Adrenal gland (tissue), 19 donors: ENCODE data around the gene ULBP1. TPM values are rescaled to one million over a fixed set of nuclear protein-coding genes. Genes with fewer than 3 reads are reported as not detected.
A peak's percentile ranks its signal among the peaks of the same experiment; 100 is the strongest.

Experiments
- DNase-seq, 7 donors: peaks; one replicate each; pipeline ENCODE4 v3.0.0-alpha.2; 2019 to 2020
- H3K27ac ChIP-seq, 5 donors: fragments of 200-600 bp; sonication (generic) in 4 of 5; 1 replicate in 3 of 5; 2 replicates in 2 of 5; pipeline versions ENCODE4 v1.5.1 to v1.8.0; 2016 to 2020; ENCODE audit warnings: mild to moderate bottlenecking in 1 of 5
- H3K27me3 ChIP-seq: fragments of 200-600 bp; 2 replicates; pipeline ENCODE4 v1.8.0; 2021
- H3K36me3 ChIP-seq, 2 donors: fragments of 200-600 bp; replicated peaks in 1 of 2; 1 replicate in 1 of 2; 2 replicates in 1 of 2; pipeline versions ENCODE4 v1.5.1 to v1.8.0; 2018 to 2022
- H3K4me1 ChIP-seq, 2 donors: fragments of 200-600 bp; replicated peaks in 1 of 2; 1 replicate in 1 of 2; 2 replicates in 1 of 2; pipeline versions ENCODE4 v1.5.1 to v1.8.0; 2018 to 2021
- H3K4me3 ChIP-seq, 4 donors: fragments of 200-600 bp; sonication (generic) in 3 of 4; one replicate each; pipeline ENCODE4 v1.5.1; 2016 to 2018
- H3K9me3 ChIP-seq, 3 donors: fragments of 200-600 bp; sonication (generic) in 1 of 3; replicated peaks in 1 of 3; 1 replicate in 2 of 3; 2 replicates in 1 of 3; pipeline versions ENCODE4 v1.5.1 to v1.8.0; 2016 to 2021
- POLR2A ChIP-seq, 2 donors: fragments of 450-650 bp; IDR thresholded peaks; one replicate each; pipeline ENCODE4 v1.6.1; 2017; ENCODE audit warnings: antibody characterized with exemption in 2 of 2, mild to moderate bottlenecking in 2 of 2, moderate library complexity in 1 of 2
- WGBS, 4 donors: extraction: QIAGEN DNeasy Blood & Tissue Kit in 2 of 4; methylation state at CpG; one replicate each; pipeline versions ENCODE4 v1.1.5 to v1.1.7; 2013 to 2017; 5-methylcytosine and 5-hydroxymethylcytosine counted together
- intact Hi-C, 2 donors: fragments of 100-400 bp; cut with DNase I; formaldehyde crosslinking; loops; one replicate each; pipeline versions ENCODE4 v1.14.1 to v1.15.0; 2022 to 2023
- long read RNA-seq, 10 donors: library from polyadenylated mRNA in 3 of 10; unstranded in 2 of 10; stranded (forward) in 1 of 10; transcript quantifications; one replicate each; pipeline ENCODE4 v2.0.0 and lab custom pipeline, GENCODE V29; 2021 to 2026
- polyA plus RNA-seq, 3 donors: library from polyadenylated mRNA; stranded (reverse); fragments of 200-250 nt in 2 of 3; fragments of 350-450 nt in 1 of 3; fragmentation: Illumina TruSeq in 1 of 3; extraction: RNeasy Lipid Tissue Mini Kit (QIAGEN cat#74804) in 1 of 3; gene quantifications; one replicate each; pipeline ENCODE4 v1.2.3, GENCODE V29; 2013 to 2014
- total RNA-seq, 9 donors: library from RNA; depleted of rRNA in 4 of 9; stranded (reverse); fragments of >200 nt in 4 of 9; fragments of 120-200 nt in 1 of 9; fragmentation: NEBNext Ultra II Directional in 1 of 9; extraction: Animal tissue kit (Norgen Biotek cat#: 25700) in 1 of 9; gene quantifications; one replicate each; pipeline versions ENCODE4 v1.1.0 to v1.2.4, GENCODE V29; 2013 to 2023
- TF ChIP-seq, protein P1 (sequence below), 6 experiments: fragments of 450-650 bp in 4 of 6; fragments of 200-600 bp in 2 of 6; sonication (generic) in 1 of 6; IDR thresholded peaks; 1 replicate in 5 of 6; 2 replicates in 1 of 6; pipeline versions ENCODE4 v1.5.1 to v1.8.0; 2016 to 2021; ENCODE audit warnings: antibody characterized with exemption in 6 of 6, mild to moderate bottlenecking in 2 of 6, moderate library complexity in 1 of 6
- donor health status: healthy with polysubstance abuse.
- donor health status: Bipolar disorder and iron deficiency.
- donor health status: DM: yes; HTN: yes; CAD: no.
- donor health status: DM: no; HTN: no; CAD: no.
- donor health status: DM: no; HTN: no; CAD: no.
- donor health status: DM: yes; HTN: yes; CAD: no.

The ULBP1 gene, protein sequence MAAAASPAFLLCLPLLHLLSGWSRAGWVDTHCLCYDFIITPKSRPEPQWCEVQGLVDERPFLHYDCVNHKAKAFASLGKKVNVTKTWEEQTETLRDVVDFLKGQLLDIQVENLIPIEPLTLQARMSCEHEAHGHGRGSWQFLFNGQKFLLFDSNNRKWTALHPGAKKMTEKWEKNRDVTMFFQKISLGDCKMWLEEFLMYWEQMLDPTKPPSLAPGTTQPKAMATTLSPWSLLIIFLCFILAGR
- under 1 TPM in 6 of 9 donors, not detected in 3; 0.06 to 0.68 (median 0.28) TPM for total RNA-seq
- under 1 TPM in 2 of 3 donors, not detected in 1; 0.03 to 0.88 TPM for polyA plus RNA-seq
- long read RNA-seq, donor 1 = 0 reads
- long read RNA-seq, donor 2 = 0 reads
- long read RNA-seq, donor 3 = 0 reads
- long read RNA-seq, donor 4, partial matches to known transcripts = 0 of 1 reads
- long read RNA-seq, donor 4, other reads (novel, unspliced or antisense) = 0 of 1 reads
- long read RNA-seq, donor 5, partial matches to known transcripts = 0 of 3 reads
- long read RNA-seq, donor 5, other reads (novel, unspliced or antisense) = 1 of 3 reads
- long read RNA-seq, donor 6 = 0 reads
- long read RNA-seq, donor 7 = 0 reads
- long read RNA-seq, donor 8 = 0 reads
- long read RNA-seq, donor 9 = 0 reads
- long read RNA-seq, donor 10 = 0 reads

- intact Hi-C loops = no loop called here
- 0 to 3% (median 1%) methylated on average over 28 to 69 of the region's 69 CpGs for WGBS, 4 donors
- no peaks in the 10 kb centered on the region for H3K9me3 ChIP-seq
- H3K27me3 ChIP-seq = peaks cover 41% of the 10 kb centered on the region
- TF ChIP-seq, protein P1, sequence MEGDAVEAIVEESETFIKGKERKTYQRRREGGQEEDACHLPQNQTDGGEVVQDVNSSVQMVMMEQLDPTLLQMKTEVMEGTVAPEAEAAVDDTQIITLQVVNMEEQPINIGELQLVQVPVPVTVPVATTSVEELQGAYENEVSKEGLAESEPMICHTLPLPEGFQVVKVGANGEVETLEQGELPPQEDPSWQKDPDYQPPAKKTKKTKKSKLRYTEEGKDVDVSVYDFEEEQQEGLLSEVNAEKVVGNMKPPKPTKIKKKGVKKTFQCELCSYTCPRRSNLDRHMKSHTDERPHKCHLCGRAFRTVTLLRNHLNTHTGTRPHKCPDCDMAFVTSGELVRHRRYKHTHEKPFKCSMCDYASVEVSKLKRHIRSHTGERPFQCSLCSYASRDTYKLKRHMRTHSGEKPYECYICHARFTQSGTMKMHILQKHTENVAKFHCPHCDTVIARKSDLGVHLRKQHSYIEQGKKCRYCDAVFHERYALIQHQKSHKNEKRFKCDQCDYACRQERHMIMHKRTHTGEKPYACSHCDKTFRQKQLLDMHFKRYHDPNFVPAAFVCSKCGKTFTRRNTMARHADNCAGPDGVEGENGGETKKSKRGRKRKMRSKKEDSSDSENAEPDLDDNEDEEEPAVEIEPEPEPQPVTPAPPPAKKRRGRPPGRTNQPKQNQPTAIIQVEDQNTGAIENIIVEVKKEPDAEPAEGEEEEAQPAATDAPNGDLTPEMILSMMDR (IDR thresholded peaks at IDR 0.05) = no peak
- TF ChIP-seq POLR2A (IDR thresholded peaks at IDR 0.05) = no peak
- peak; percentile 79 to 83 (median 82) for DNase-seq
- peak within 1 kb of the TSS in 2 of 4 donors; percentile 11 to 51 for H3K4me3 ChIP-seq
- H3K4me1 ChIP-seq = peaks cover 0 to 15% of the 10 kb centered on the region in 2 donors
- H3K27ac ChIP-seq = no peak within 1 kb of the TSS
- H3K36me3 ChIP-seq = no peaks in the 10 kb centered on the region
Measured at GRCh38 chr6:149963462-149964307, at the start of gene ULBP1. ULBP1 (plus strand) TSS chr6:149963943; CDS start chr6:149964050, 107 bp downstream.

DNA sequence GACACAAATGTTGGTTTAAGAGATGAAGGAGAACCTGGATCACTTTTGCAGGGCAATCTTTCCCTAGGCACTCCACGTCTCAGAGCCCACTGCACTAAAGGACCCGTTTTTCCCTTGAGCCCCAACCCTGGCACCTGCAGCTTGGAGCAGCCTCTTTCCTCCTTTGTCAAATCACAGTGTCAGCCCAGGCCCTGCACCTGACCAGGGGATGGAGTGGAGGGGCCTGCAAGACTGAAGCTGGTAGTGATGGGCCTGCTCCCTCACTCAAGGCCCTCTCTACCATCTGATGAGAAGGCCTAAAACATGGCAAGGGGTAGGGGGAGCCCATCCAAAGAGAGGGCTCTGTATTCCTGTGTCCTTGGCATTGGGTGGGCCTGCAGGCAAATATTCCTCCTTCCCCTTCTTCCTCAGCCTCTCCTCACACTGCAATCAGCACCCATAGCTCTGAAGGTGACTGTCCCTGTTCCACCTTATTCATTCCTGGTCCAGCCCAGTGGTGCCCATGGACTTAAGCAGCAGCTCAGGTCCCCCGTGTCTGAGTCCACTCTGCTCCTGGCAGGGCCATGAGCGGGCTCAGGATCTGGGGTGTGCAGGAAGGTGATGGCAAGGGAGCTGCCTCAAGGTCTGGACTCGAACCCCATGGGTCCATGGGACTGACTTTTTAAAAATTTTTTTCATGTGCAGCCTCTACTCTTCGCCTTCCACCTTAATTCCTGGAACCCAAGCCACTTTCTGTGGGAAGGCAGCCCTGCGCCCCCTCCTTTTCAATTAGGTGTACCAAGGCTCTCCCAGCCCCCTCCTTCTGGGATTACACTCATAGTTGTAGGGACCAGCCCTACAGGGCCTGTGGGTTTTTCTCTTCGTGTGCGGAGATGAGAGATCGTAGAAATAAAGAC is 47.5 kb upstream of the ULBP1 start:
- intact Hi-C loops = no loop called here
- Histone ChIP-seq H3K36me3 (no peaks in the 10 kb centered on the region), H3K4me1 (no peaks in the 10 kb centered on the region), H3K4me3 (no peak overlapping the region), H3K9me3 (no peaks in the 10 kb centered on the region), H3K27me3 (no peaks in the 10 kb centered on the region), H3K27ac (no peak overlapping the region)
- 90 to 94% (median 92%) methylated on average over 10 of the region's 10 CpGs for WGBS, 4 donors
- DNase-seq = peak in 1 of 7 donors; percentile 35
- TF ChIP-seq, protein P1 (IDR thresholded peaks at IDR 0.05) = no peak
- TF ChIP-seq POLR2A (IDR thresholded peaks at IDR 0.05) = no peak

DNA sequence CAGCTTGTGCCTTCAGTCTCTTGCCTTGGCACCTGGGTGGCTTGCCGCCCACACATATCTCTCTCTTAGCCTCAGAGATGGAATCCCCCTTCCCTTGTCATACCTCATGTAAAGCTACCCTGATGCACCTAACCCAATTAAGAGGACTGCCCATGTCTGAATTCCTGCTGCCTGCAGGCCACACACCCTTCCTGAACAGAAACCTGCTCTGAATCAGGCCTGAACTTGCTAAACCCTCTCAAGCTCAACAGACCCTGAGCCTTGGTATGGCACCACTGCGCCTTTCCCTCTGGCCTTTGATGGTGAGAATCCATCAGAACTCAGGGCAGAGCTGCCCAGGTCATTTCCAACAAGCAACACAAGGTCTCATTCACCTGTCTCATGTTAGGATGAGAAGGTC is 46.1 kb upstream of the ULBP1 start:
- intact Hi-C loops = no loop called here
- no peak for TF ChIP-seq POLR2A (IDR thresholded peaks at IDR 0.05)
- TF ChIP-seq, protein P1 (IDR thresholded peaks at IDR 0.05) = no peak
- 91 to 100% (median 95%) methylated on average over 2 of the region's 2 CpGs for WGBS, 4 donors

More for the DNA sequence above, 46.1 kb upstream of the ULBP1 start:
- no peak overlapping the region for H3K4me3 ChIP-seq
- H3K27ac ChIP-seq = no peak overlapping the region
- DNase-seq = peak in 1 of 7 donors; percentile 14
- no peaks in the 10 kb centered on the region for H3K36me3 ChIP-seq
- no peaks in the 10 kb centered on the region for H3K9me3 ChIP-seq
- peaks cover 0 to 5% of the 10 kb centered on the region in 2 donors for H3K4me1 ChIP-seq
- H3K27me3 ChIP-seq = no peaks in the 10 kb centered on the region
